DMS153 (cell line): ENCODE data around the gene FANK1.
"Not testable (repeated sequence)": the region's sequence is repeated elsewhere in the genome, so short reads cannot be mapped to it uniquely, and the experiment has no call there.

Experiments
- DNase-seq: peaks from one replicate; lab custom pipeline; 2025; lab: John Stamatoyannopoulos, UW

Gene FANK1

GRCh38 chr10:125928928-125929585 is 32.7 kb downstream of the FANK1 start:
- DNase-seq, result peak; percentile 15

GRCh38 chr10:125929618-125930017 is 33.3 kb downstream of the FANK1 start:
- DNase-seq, result no peak

GRCh38 chr10:125933693-125934092 is 37.3 kb downstream of the FANK1 start:
- DNase-seq, result no peak

- DNase-seq, result no peak
These were observed 40.0 kb downstream of the FANK1 start for GRCh38 chr10:125936331-125936730.

- DNase-seq, result no peak
These were observed 44.2 kb downstream of the FANK1 start for GRCh38 chr10:125940515-125940914.

GRCh38 chr10:125951290-125951689 is 54.9 kb downstream of the FANK1 start:
- DNase-seq, result no peak

- DNase-seq, result no peak
These were observed 57.5 kb downstream of the FANK1 start for GRCh38 chr10:125953778-125954385.

- DNase-seq, result no peak
These were observed 59.4 kb downstream of the FANK1 start for GRCh38 chr10:125955766-125956165.

- DNase-seq, result no peak
These were observed 65.4 kb downstream of the FANK1 start for GRCh38 chr10:125961743-125962142.

- no peak for DNase-seq
These were observed 65.8 kb downstream of the FANK1 start for GRCh38 chr10:125962200-125962599.

- DNase-seq, result no peak
These were observed 68.2 kb downstream of the FANK1 start for GRCh38 chr10:125964558-125964957.

- no peak for DNase-seq
These were observed 71.2 kb downstream of the FANK1 start for GRCh38 chr10:125967533-125967932.

GRCh38 chr10:125970077-125970630 is 73.8 kb downstream of the FANK1 start:
- DNase-seq, result not testable (repeated sequence)

- no peak for DNase-seq
These were observed 80.7 kb downstream of the FANK1 start for GRCh38 chr10:125976960-125977605.

GRCh38 chr10:125979976-125980375 is 83.6 kb downstream of the FANK1 start:
- DNase-seq, result no peak

GRCh38 chr10:125980521-125981035 is 84.2 kb downstream of the FANK1 start:
- no peak for DNase-seq

GRCh38 chr10:125982260-125982948 is 86.0 kb downstream of the FANK1 start:
- peak; percentile 85 for DNase-seq

GRCh38 chr10:125983161-125983560 is 86.8 kb downstream of the FANK1 start:
- DNase-seq, result no peak

GRCh38 chr10:125983656-125984055 is 87.3 kb downstream of the FANK1 start:
- DNase-seq, result no peak

GRCh38 chr10:125984346-125984745 is 88.0 kb downstream of the FANK1 start:
- DNase-seq, result no peak

GRCh38 chr10:125984865-125985495 is 88.6 kb downstream of the FANK1 start:
- no peak for DNase-seq
